ENCODE data around the gene SP9. TPM values are rescaled to one million over a fixed set of nuclear protein-coding genes. Genes with fewer than 3 reads are reported as not detected.

Gene SP9
- total RNA-seq, 2 experiments from 2014 or later = not detected

DNA sequence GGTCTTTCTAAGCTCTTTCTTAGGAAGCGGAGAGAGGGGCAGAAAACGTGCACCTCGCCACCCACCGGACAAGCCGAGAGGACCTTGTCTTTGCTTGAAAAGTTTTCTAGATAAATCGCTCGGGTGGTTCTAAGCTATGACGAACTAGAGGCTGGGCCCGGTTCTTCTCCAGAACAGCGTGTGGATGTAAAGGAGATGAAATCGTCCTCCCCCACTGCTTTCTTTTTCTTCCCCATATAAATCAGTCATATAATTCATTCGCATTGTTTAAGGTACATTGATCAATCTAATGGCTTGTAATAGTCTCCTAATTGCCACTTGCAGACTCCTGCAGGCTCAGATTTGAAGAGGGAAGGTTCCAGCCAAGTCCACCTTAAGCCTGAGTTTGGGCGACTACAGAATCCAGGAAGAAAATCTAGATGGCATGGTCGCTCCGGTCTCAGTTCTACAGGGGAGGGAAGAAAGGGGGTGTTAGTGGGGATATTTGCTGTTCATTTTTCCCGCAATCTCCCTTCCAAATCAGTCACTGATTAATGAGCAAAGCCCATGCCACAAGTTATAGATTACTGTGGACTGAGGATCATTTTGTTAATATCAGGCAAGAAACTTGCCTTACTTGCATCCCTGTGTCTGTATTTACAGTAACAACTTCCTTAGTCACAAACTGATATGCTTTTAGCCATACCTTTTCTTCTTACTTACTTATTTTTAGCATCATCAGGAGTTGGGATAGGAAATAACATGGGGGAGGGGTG, 5.6 kb upstream of the SP9 start:
- H3K9me2 ChIP-seq (ENCODE audit: insufficient read depth, low read length) = no peaks in the 10 kb centered on the region
- H2AFZ ChIP-seq (ENCODE audit: low read length) = no peak overlapping the region
- no peak overlapping the region for H3K27ac ChIP-seq (ENCODE audit: low read depth, low read length, poor library complexity, severe bottlenecking)
- H3K36me3 ChIP-seq (ENCODE audit: insufficient read depth, low read length) = no peaks in the 10 kb centered on the region
- intact Hi-C loops (cut with micrococcal nuclease; ENCODE audit: unreplicated experiment) = no loop called here
- no TSS peak for BruUV-seq (replicated peaks)
- no peaks in the 10 kb centered on the region for H4K20me1 ChIP-seq (ENCODE audit: insufficient read depth, low read length)
- H3K79me2 ChIP-seq (ENCODE audit: insufficient read depth, low read depth, low read length) = no peaks in the 10 kb centered on the region
- TF ChIP-seq, protein P1, sequence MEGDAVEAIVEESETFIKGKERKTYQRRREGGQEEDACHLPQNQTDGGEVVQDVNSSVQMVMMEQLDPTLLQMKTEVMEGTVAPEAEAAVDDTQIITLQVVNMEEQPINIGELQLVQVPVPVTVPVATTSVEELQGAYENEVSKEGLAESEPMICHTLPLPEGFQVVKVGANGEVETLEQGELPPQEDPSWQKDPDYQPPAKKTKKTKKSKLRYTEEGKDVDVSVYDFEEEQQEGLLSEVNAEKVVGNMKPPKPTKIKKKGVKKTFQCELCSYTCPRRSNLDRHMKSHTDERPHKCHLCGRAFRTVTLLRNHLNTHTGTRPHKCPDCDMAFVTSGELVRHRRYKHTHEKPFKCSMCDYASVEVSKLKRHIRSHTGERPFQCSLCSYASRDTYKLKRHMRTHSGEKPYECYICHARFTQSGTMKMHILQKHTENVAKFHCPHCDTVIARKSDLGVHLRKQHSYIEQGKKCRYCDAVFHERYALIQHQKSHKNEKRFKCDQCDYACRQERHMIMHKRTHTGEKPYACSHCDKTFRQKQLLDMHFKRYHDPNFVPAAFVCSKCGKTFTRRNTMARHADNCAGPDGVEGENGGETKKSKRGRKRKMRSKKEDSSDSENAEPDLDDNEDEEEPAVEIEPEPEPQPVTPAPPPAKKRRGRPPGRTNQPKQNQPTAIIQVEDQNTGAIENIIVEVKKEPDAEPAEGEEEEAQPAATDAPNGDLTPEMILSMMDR (conservative IDR thresholded peaks at IDR 0.05; ENCODE audit: low read length) = no peak
- no peak for TF ChIP-seq EZH2phosphoT487 (IDR thresholded peaks at IDR 0.05; ENCODE audit: borderline replicate concordance, low read depth, low read length)
- POLR2A ChIA-PET = no interaction called here
- DNase-seq (ENCODE audit: low spot score) = no peak
- H3K9me3 ChIP-seq (ENCODE audit: low read length) = no peaks in the 10 kb centered on the region
- no peaks in the 10 kb centered on the region for H3K4me1 ChIP-seq (ENCODE audit: insufficient read depth, low read length, poor library complexity, severe bottlenecking)
- no peak overlapping the region for H3K4me3 ChIP-seq (ENCODE audit: low read depth, low read length, poor library complexity, severe bottlenecking)
- CTCF ChIA-PET (ENCODE audit: unreplicated experiment) = no interaction called here
- no peak overlapping the region for H3K4me2 ChIP-seq (ENCODE audit: low read length)

DNA sequence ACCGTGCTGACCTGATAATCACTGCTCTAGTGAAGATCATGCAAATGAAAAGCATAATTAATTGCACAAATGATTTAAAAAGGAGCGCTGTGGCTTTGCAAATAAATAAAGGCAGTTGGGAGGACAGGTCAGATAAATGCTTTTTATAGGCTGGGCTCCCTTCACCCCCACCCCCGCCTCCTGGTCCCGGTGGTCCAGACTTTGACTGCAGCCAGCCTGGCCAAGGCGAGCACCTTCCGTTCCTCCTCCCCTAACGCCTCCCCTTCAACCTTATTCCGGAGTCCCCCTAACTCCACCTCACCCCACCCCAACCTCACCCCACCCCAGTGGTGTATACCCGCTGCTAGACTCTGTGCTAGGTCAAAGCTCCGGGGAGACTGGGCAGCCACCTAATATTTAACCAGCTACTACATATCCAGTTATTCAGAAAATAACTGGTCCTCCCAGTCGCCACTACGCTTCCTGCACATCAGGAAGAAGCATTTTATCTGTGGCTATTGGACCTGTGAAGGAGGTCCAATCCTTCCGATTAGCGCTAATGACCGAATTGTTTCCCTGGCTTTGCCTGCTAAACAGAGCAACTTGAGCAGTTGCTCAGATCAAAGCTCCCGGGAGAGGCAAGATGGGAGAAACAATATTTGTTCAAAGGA, 3.7 kb upstream of the SP9 start:
- Histone ChIP-seq H3K9me3 (ENCODE audit: low read length) (no peaks in the 10 kb centered on the region), H3K9me2 (ENCODE audit: insufficient read depth, low read length) (no peaks in the 10 kb centered on the region), H3K36me3 (ENCODE audit: insufficient read depth, low read length) (no peaks in the 10 kb centered on the region), H4K20me1 (ENCODE audit: insufficient read depth, low read length) (no peaks in the 10 kb centered on the region), H3K4me2 (ENCODE audit: low read length) (no peak overlapping the region), H3K27ac (ENCODE audit: low read depth, low read length, poor library complexity, severe bottlenecking) (no peak overlapping the region), H2AFZ (ENCODE audit: low read length) (no peak overlapping the region), H3K4me1 (ENCODE audit: insufficient read depth, low read length, poor library complexity, severe bottlenecking) (peaks cover 7% of the 10 kb centered on the region), H3K4me3 (ENCODE audit: low read depth, low read length, poor library complexity, severe bottlenecking) (no peak overlapping the region), H3K79me2 (ENCODE audit: insufficient read depth, low read depth, low read length) (no peaks in the 10 kb centered on the region)
- ChIA-PET POLR2A (no interaction called here), CTCF (ENCODE audit: unreplicated experiment) (no interaction called here)
- BruUV-seq (replicated peaks) = no TSS peak
- TF ChIP-seq EZH2phosphoT487 (IDR thresholded peaks at IDR 0.05; ENCODE audit: borderline replicate concordance, low read depth, low read length) = no peak
- TF ChIP-seq, protein P1 (conservative IDR thresholded peaks at IDR 0.05; ENCODE audit: low read length) = no peak
- intact Hi-C loops (cut with micrococcal nuclease; ENCODE audit: unreplicated experiment) = no loop called here
- DNase-seq (ENCODE audit: low spot score) = no peak

Measured in OCI-LY7 (cell line).